Mesendoderm (in vitro differentiated cells): ENCODE results near the gene IQCH.

Source experiments
- DNase-seq: peaks from one replicate; pipeline ENCODE4 v3.0.0; 2013
- H2AK5ac ChIP-seq: 2 replicates; pipeline ENCODE4 v1.6.1; 2013; ENCODE audit warnings: low read length, inconsistent platforms
- H2BK120ac ChIP-seq: 2 replicates; pipeline ENCODE4 v1.6.1; 2013; ENCODE audit warnings: low read depth, mild to moderate bottlenecking, low read length, moderate library complexity, mixed read lengths
- H2BK15ac ChIP-seq: replicated peaks from 2 replicates; pipeline ENCODE4 v1.6.1; 2013; ENCODE audit warnings: low read depth, mild to moderate bottlenecking, moderate library complexity
- H2BK5ac ChIP-seq: 2 replicates; pipeline ENCODE4 v1.6.1; 2013; ENCODE audit warnings: low read length, inconsistent platforms
- H3K18ac ChIP-seq: 2 replicates; pipeline ENCODE4 v1.6.1; 2013; ENCODE audit warnings: mild to moderate bottlenecking, low read length, mixed read lengths
- H3K23ac ChIP-seq: one replicate; pipeline ENCODE4 v1.6.1; 2013; ENCODE audit warnings: low read length
- H3K27ac ChIP-seq: 2 replicates; pipeline ENCODE4 v1.5.1; 2013; ENCODE audit warnings: low read depth, mild to moderate bottlenecking, inconsistent platforms, low read length, moderate library complexity
- H3K27me3 ChIP-seq: 2 replicates; pipeline ENCODE4 v1.6.1; 2013; ENCODE audit warnings: low read length, control low read depth, mild to moderate bottlenecking, inconsistent platforms; ENCODE audit not compliant: insufficient read depth, poor library complexity
- H3K36me3 ChIP-seq: 2 replicates; pipeline ENCODE4 v1.6.1; 2013; ENCODE audit warnings: low read length, inconsistent platforms; ENCODE audit not compliant: control insufficient read depth, insufficient read depth
- H3K4ac ChIP-seq: one replicate; pipeline ENCODE4 v1.6.1; 2013; ENCODE audit warnings: low read depth, mild to moderate bottlenecking, low read length, moderate library complexity
- H3K4me1 ChIP-seq: 2 replicates; pipeline ENCODE4 v1.6.1; 2013; ENCODE audit warnings: low read depth, low read length, inconsistent platforms; ENCODE audit not compliant: control insufficient read depth
- H3K4me2 ChIP-seq: 2 replicates; pipeline ENCODE4 v1.6.1; 2013; ENCODE audit warnings: low read length
- H3K4me3 ChIP-seq: 2 replicates; pipeline ENCODE4 v1.5.1; 2013; ENCODE audit warnings: mild to moderate bottlenecking, low read length
- H3K56ac ChIP-seq: one replicate; pipeline ENCODE4 v1.6.1; 2013; ENCODE audit warnings: low read length
- H3K79me1 ChIP-seq: 2 replicates; pipeline ENCODE4 v1.6.1; 2013; ENCODE audit warnings: low read length, inconsistent platforms
- H3K79me2 ChIP-seq: 2 replicates; pipeline ENCODE4 v1.6.1; 2013; ENCODE audit warnings: mild to moderate bottlenecking, low read length; ENCODE audit not compliant: control insufficient read depth, insufficient read depth
- H3K9ac ChIP-seq: 2 replicates; pipeline ENCODE4 v1.6.1; 2013; ENCODE audit warnings: low read length, inconsistent platforms
- H4K5ac ChIP-seq: one replicate; pipeline ENCODE4 v1.6.1; 2013; ENCODE audit warnings: low read length
- H4K8ac ChIP-seq: one replicate; pipeline ENCODE4 v1.6.1; 2013; ENCODE audit warnings: low read depth, mild to moderate bottlenecking, control low read depth, low read length, moderate library complexity
- WGBS: extraction: QIAGEN DNeasy Blood & Tissue Kit; methylation state at CpG from one replicate; pipeline ENCODE4 v1.1.7; 2013; ENCODE audit warnings: low lambda C conversion rate, missing lambda C conversion rate; ENCODE audit not compliant: insufficient coverage; ENCODE audit errors: extremely low coverage; 5-methylcytosine and 5-hydroxymethylcytosine counted together

IQCH gene

DNA sequence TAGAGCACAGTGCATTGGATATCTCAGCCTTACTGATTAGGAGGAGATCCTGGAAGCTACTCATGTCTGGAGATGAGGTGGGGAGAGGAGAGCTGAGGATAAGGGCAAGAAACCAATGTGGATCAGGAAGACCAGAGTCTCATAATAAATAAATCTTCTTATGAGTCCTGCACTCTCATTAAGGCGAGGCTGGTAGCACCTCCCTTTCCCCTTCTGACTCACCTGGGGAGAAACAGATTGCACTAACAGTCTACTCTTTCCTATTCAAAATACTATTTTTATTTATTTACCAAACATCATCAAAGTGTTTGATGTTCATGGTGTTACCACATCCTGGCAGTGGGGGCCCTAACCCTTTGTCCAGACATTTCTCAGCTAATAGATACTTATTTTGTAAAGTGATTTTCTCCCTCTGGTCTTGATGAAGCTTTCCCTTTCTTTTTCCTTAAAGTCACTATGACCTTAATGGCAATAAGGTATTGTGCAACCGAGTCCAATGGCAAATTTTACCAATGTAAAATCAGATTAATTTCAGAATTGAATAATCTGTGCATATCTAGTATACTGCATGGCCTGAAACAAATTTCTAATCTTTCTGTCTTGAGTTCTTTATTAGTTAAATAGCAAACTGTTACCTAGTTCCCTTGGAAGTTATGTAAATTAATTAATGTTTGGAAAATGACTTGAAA is 81.1 kb downstream of the IQCH start:
- Histone ChIP-seq H2BK15ac (no peak overlapping the region), H2BK5ac (no peak overlapping the region), H3K4me1 (no peaks in the 10 kb centered on the region), H3K4me3 (no peak overlapping the region), H3K9ac (no peak overlapping the region), H3K56ac (no peak overlapping the region), H3K18ac (no peak overlapping the region), H3K79me2 (no peaks in the 10 kb centered on the region), H4K5ac (no peak overlapping the region), H2BK120ac (no peak overlapping the region), H2AK5ac (no peak overlapping the region), H3K4me2 (no peak overlapping the region), H3K36me3 (no peaks in the 10 kb centered on the region), H3K79me1 (no peaks in the 10 kb centered on the region), H3K23ac (no peak overlapping the region), H4K8ac (no peak overlapping the region), H3K4ac (no peak overlapping the region), H3K27ac (no peak overlapping the region), H3K27me3 (no peaks in the 10 kb centered on the region)
- WGBS, result no CpG with 5 or more reads among the region's 2 CpGs
- DNase-seq, result no peak

DNA sequence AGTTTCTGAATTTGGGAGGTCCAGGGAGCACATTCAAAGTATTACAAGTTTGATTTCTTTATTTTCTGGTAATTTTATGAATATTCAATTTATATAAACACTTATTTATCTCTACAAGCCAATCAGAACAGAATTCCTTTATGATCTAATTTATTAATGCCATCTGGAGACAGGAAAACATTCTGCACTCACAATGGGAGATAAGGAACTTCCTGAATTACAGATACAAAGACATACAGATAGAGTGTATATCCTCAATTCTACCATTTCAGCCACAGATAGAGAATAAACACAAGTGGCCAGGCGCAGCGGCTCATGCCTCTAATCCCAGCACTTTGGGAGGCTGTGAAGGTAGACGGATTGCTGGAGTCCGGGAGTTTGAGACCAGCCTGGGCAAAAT is 86.0 kb downstream of the IQCH start:
- no peak for DNase-seq
- H3K4me3 ChIP-seq, result no peak overlapping the region
- no peak overlapping the region for H3K4me2 ChIP-seq
- H2BK5ac ChIP-seq, result no peak overlapping the region
- H4K5ac ChIP-seq, result no peak overlapping the region
- H2AK5ac ChIP-seq, result no peak overlapping the region
- no peak overlapping the region for H3K23ac ChIP-seq
- no peaks in the 10 kb centered on the region for H3K36me3 ChIP-seq
- no peak overlapping the region for H4K8ac ChIP-seq
- WGBS, result no CpG with 5 or more reads among the region's 4 CpGs
- H3K56ac ChIP-seq, result no peak overlapping the region
- no peak overlapping the region for H3K9ac ChIP-seq
- H2BK120ac ChIP-seq, result no peak overlapping the region
- H3K79me2 ChIP-seq, result no peaks in the 10 kb centered on the region
- no peak overlapping the region for H2BK15ac ChIP-seq
- no peaks in the 10 kb centered on the region for H3K4me1 ChIP-seq
- no peaks in the 10 kb centered on the region for H3K27me3 ChIP-seq
- H3K79me1 ChIP-seq, result no peaks in the 10 kb centered on the region
- no peak overlapping the region for H3K18ac ChIP-seq
- no peak overlapping the region for H3K4ac ChIP-seq
- H3K27ac ChIP-seq, result no peak overlapping the region

DNA sequence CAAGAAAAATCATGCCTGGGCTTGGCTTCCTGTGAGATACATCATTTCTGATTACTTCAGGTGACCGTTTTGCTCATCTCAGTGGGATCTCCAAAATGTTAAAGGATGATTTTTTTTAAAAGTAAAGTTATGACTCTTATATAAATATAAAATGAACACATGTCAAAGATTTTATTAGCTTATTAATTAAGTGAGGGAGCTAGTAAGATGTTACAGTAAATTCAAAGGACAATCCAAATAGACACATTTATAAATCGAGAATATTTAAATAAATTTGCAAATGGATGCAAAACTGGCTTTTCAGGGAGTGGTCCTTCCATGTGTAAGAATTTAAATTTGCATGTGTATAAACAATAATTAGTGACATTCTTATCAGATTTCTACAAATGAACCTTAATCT is 87.0 kb downstream of the IQCH start:
- H3K27me3 ChIP-seq, result no peaks in the 10 kb centered on the region
- no peaks in the 10 kb centered on the region for H3K4me1 ChIP-seq
- no peak overlapping the region for H2BK5ac ChIP-seq
- no peak overlapping the region for H3K4me3 ChIP-seq
- H3K56ac ChIP-seq, result no peak overlapping the region
- H3K4me2 ChIP-seq, result no peak overlapping the region
- no peaks in the 10 kb centered on the region for H3K79me2 ChIP-seq
- H4K8ac ChIP-seq, result no peak overlapping the region
- no peaks in the 10 kb centered on the region for H3K36me3 ChIP-seq
- no peak overlapping the region for H3K27ac ChIP-seq
- H2BK120ac ChIP-seq, result no peak overlapping the region
- no peaks in the 10 kb centered on the region for H3K79me1 ChIP-seq
- no peak for DNase-seq
- H2AK5ac ChIP-seq, result no peak overlapping the region
- H2BK15ac ChIP-seq, result no peak overlapping the region
- no CpG with 5 or more reads among the region's 2 CpGs for WGBS
- H3K4ac ChIP-seq, result no peak overlapping the region
- H4K5ac ChIP-seq, result no peak overlapping the region
- H3K23ac ChIP-seq, result no peak overlapping the region
- no peak overlapping the region for H3K18ac ChIP-seq
- H3K9ac ChIP-seq, result no peak overlapping the region

DNA sequence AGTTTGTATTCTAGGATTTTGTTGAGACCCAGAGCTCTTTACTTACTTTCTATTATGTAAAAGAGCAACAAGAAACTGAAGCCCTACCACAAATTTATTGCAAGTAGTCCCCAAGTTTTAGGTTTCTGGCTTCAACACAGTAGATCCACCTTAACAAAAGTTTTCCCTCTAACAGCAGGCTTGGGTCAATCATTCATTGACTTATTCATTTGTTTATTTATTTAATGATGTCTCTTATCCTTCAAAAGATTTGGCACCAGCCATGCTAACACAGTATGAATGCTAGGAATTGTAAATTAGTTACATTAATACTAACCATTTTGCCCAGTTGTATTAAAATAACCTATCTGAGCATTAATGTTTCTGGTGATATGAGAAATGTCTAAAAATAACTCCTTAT is 88.6 kb downstream of the IQCH start:
- Histone ChIP-seq H4K8ac (no peak overlapping the region), H2AK5ac (no peak overlapping the region), H3K27me3 (no peaks in the 10 kb centered on the region), H3K79me2 (no peaks in the 10 kb centered on the region), H2BK120ac (no peak overlapping the region), H3K18ac (no peak overlapping the region), H3K23ac (no peak overlapping the region), H3K79me1 (no peaks in the 10 kb centered on the region), H3K4ac (no peak overlapping the region), H3K56ac (no peak overlapping the region), H3K36me3 (no peaks in the 10 kb centered on the region), H3K9ac (no peak overlapping the region), H4K5ac (no peak overlapping the region), H2BK5ac (no peak overlapping the region), H3K4me3 (no peak overlapping the region), H3K4me2 (no peak overlapping the region), H3K27ac (no peak overlapping the region), H2BK15ac (no peak overlapping the region), H3K4me1 (no peaks in the 10 kb centered on the region)
- DNase-seq, result no peak

DNA sequence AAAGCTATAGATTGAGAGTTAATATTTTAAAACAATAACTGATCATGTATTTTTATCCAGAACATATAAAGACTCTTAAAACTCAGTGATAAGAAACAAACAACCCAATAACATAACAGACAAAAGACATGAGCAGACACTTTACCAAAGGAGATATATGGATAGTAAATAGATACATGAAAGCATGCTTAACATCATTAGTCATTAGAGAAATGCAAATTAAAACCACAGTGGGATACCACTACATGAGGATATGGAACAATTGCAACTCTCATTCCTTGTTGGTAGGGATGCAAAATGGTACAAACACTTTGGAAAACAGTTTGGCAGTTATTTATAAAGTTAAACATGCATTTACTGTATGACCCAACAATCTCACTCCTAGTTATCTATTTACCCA is 95.0 kb downstream of the IQCH start:
- Histone ChIP-seq H3K36me3 (no peaks in the 10 kb centered on the region), H2AK5ac (no peak overlapping the region), H3K79me1 (no peaks in the 10 kb centered on the region), H3K79me2 (no peaks in the 10 kb centered on the region), H3K27ac (no peak overlapping the region), H3K4me1 (no peaks in the 10 kb centered on the region), H3K56ac (no peak overlapping the region), H3K18ac (no peak overlapping the region), H4K5ac (no peak overlapping the region), H3K4ac (no peak overlapping the region), H3K9ac (no peak overlapping the region), H3K4me2 (no peak overlapping the region), H3K27me3 (no peaks in the 10 kb centered on the region), H2BK120ac (no peak overlapping the region), H3K4me3 (no peak overlapping the region), H2BK5ac (no peak overlapping the region), H4K8ac (no peak overlapping the region), H3K23ac (no peak overlapping the region), H2BK15ac (no peak overlapping the region)
- no peak for DNase-seq

DNA sequence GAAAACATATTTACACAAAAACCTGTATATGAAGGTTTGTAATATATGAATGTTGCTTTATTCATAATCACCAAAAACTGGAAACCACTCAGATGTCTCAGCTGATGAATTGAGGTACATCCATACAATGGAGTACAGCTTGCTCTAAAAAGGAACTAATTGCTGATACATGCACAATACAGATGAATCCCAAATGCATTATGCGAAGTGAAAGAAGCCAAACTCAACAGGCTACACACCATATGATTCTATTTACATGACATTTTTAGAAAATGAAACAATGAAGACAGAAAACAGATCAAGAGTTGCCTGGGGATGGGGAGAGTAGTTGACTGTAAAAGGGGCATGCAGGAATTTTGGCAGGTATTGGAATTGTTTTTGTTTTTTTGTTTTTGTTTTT is 95.5 kb downstream of the IQCH start:
- H3K79me2 ChIP-seq, result no peaks in the 10 kb centered on the region
- no peaks in the 10 kb centered on the region for H3K4me1 ChIP-seq
- H3K4ac ChIP-seq, result no peak overlapping the region
- H3K9ac ChIP-seq, result no peak overlapping the region
- H2BK15ac ChIP-seq, result no peak overlapping the region
- no peaks in the 10 kb centered on the region for H3K79me1 ChIP-seq
- H3K27me3 ChIP-seq, result no peaks in the 10 kb centered on the region
- H2BK120ac ChIP-seq, result no peak overlapping the region
- H4K8ac ChIP-seq, result no peak overlapping the region
- no peak overlapping the region for H3K18ac ChIP-seq
- no peak overlapping the region for H3K4me3 ChIP-seq
- H3K4me2 ChIP-seq, result no peak overlapping the region
- no peak overlapping the region for H3K27ac ChIP-seq
- no peak overlapping the region for H3K23ac ChIP-seq
- H4K5ac ChIP-seq, result no peak overlapping the region
- no peak overlapping the region for H3K56ac ChIP-seq
- H3K36me3 ChIP-seq, result no peaks in the 10 kb centered on the region
- H2AK5ac ChIP-seq, result no peak overlapping the region
- no peak for DNase-seq
- H2BK5ac ChIP-seq, result no peak overlapping the region
- no CpG with 5 or more reads among the region's 1 CpG for WGBS
